GM12878 (cell line): Measurements from ENCODE around the gene TIMP2. TPM values are rescaled to one million over a fixed set of nuclear protein-coding genes. Genes with fewer than 3 reads are reported as not detected.

Experiments
- BRCA1 ChIP-seq: IDR thresholded peaks from 2 replicates; pipeline ENCODE4 v1.6.1; 2011; ENCODE audit warnings: low read depth, low read length, improper control_type of control experiment
- CUX1 ChIP-seq: IDR thresholded peaks from 2 replicates; pipeline ENCODE4 v1.6.1; 2012; ENCODE audit warnings: improper control_type of control experiment, low read depth, low read length; ENCODE audit not compliant: insufficient replicate concordance
- MEF2A ChIP-seq: IDR thresholded peaks from 2 replicates; pipeline ENCODE4 v1.6.1; 2011; ENCODE audit warnings: low read depth, mild to moderate bottlenecking, low read length, moderate library complexity; ENCODE audit not compliant: insufficient read depth
- RAD51 ChIP-seq: fragments of 450-650 bp; IDR thresholded peaks from 2 replicates; pipeline ENCODE4 v1.6.1; 2016; ENCODE audit warnings: moderate library complexity, mild to moderate bottlenecking, inconsistent platforms
- RBBP5 ChIP-seq: fragments of 200-600 bp; sonication (generic); conservative IDR thresholded peaks from 2 replicates; pipeline ENCODE4 v1.6.1; 2016
- RCOR1 ChIP-seq: conservative IDR thresholded peaks from 2 replicates; pipeline ENCODE4 v1.6.1; 2012; ENCODE audit warnings: low read depth, low read length, improper control_type of control experiment
- TCF3 ChIP-seq: IDR thresholded peaks from 2 replicates; pipeline ENCODE4 v1.6.1; 2012; ENCODE audit warnings: low read depth, mild to moderate bottlenecking, low read length, borderline replicate concordance; ENCODE audit not compliant: insufficient read depth
- YBX1 ChIP-seq: fragments of 450-650 bp; IDR thresholded peaks from 2 replicates; pipeline ENCODE4 v1.6.1; 2016; ENCODE audit warnings: antibody characterized with exemption
- polyA plus RNA-seq, 11 experiments: library from polyadenylated mRNA; depleted of rRNA in 4 of 11; unstranded in 6 of 11; stranded (reverse) in 5 of 11; fragments of >200 nt; fragmentation: Nextera tagmentation in 4 of 11; fragmentation: Illumina TruSeq in 1 of 11; extraction: Ambion mirVana in 4 of 11; extraction: Trizol in 1 of 11; gene quantifications; 1 replicate in 1 of 11; 2 replicates in 10 of 11; pipeline versions ENCODE4 v1.2.1 to v1.2.3, GENCODE V29; 2011 to 2016; ENCODE audit warnings: inconsistent platforms in 2 of 11, missing spikeins in 2 of 11, low read depth in 1 of 11
- total RNA-seq, 4 experiments: library from RNA; depleted of rRNA in 3 of 4; stranded (reverse); fragments of >200 nt in 3 of 4; fragmentation: Illumina TruSeq in 1 of 4; extraction: Trizol in 1 of 4; gene quantifications; 2 replicates each; pipeline versions ENCODE4 v1.2.1 to v1.2.3, GENCODE V29; 2013 to 2021
- TF ChIP-seq, protein P1 (sequence below): IDR thresholded peaks from 2 replicates; pipeline ENCODE4 v1.6.1; 2012; ENCODE audit warnings: low read depth, low read length, improper control_type of control experiment
- TF ChIP-seq, protein P2 (sequence below): fragments of 450-650 bp; formaldehyde crosslinking; IDR thresholded peaks from 2 replicates; pipeline ENCODE4 v1.4.0; 2022; ENCODE audit warnings: mild to moderate bottlenecking, moderate library complexity

TIMP2 gene
- total and polyA plus RNA-seq, 10 of the 15 experiments (the other 5 are each of a cell fraction or from before 2014, with no cell fraction given) = 0.03 to 0.41 (median 0.04) TPM; not detected in 7

DNA sequence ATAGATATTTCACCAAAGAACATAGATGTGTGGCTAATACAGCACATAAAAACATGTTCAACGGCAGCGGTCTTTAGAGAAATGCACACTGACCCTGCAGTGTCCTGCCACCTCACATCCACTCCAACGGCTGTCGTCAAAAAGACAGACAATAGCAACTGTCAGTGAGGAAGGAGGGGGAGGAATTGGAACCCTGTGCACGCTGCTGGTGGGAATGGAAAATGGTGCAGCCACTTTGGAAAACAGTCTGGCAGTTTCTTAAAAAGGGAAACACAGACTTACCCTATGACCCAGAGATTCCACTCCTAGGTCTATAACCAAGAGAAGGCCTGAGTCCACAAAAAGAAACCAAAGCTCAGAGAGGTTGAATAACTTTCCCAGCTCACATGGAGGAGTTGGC lies 29.9 kb downstream of the TIMP2 start (continued):
- TF ChIP-seq CUX1 (no peak), TCF3 (no peak), YBX1 (no peak), RCOR1 (no peak), MEF2A (no peak), RBBP5 (no peak), RAD51 (no peak), BRCA1 (no peak)
- TF ChIP-seq, protein P1, sequence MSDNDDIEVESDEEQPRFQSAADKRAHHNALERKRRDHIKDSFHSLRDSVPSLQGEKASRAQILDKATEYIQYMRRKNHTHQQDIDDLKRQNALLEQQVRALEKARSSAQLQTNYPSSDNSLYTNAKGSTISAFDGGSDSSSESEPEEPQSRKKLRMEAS = no peak
- TF ChIP-seq, protein P2, sequence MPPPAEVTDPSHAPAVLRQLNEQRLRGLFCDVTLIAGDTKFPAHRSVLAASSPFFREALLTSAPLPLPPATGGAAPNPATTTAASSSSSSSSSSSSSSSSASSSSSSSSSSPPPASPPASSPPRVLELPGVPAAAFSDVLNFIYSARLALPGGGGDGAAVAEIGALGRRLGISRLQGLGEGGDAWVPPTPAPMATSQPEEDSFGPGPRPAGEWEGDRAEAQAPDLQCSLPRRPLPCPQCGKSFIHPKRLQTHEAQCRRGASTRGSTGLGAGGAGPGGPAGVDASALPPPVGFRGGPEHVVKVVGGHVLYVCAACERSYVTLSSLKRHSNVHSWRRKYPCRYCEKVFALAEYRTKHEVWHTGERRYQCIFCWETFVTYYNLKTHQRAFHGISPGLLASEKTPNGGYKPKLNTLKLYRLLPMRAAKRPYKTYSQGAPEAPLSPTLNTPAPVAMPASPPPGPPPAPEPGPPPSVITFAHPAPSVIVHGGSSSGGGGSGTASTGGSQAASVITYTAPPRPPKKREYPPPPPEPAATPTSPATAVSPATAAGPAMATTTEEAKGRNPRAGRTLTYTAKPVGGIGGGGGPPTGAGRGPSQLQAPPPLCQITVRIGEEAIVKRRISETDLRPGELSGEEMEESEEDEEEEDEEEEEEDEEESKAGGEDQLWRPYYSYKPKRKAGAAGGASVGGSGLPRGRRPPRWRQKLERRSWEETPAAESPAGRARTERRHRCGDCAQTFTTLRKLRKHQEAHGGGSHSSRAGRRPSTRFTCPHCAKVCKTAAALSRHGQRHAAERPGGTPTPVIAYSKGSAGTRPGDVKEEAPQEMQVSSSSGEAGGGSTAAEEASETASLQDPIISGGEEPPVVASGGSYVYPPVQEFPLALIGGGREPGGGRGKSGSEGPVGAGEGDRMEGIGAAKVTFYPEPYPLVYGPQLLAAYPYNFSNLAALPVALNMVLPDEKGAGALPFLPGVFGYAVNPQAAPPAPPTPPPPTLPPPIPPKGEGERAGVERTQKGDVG (CRISPR knock-in tag) = no peak
